Neural cell (in vitro differentiated cells): ENCODE data around the gene FBRSL1. TPM values are rescaled to one million over a fixed set of nuclear protein-coding genes. Genes with fewer than 3 reads are reported as not detected.

Experiments
- H2AFZ ChIP-seq: fragments of 200-600, 300-800 bp; sonication (generic), shearing (Covaris generic); 2 replicates; pipeline ENCODE4 v1.6.0; 2014; ENCODE audit warnings: low read depth, mild to moderate bottlenecking, antibody characterized with exemption, low read length, moderate library complexity
- H3F3A ChIP-seq: fragments of 200-600 bp; shearing (Covaris generic); 2 replicates; pipeline ENCODE4 v1.6.1; 2016; ENCODE audit warnings: mild to moderate bottlenecking, moderate library complexity, mixed read lengths, antibody characterized with exemption, low read length; ENCODE audit not compliant: insufficient read depth, poor library complexity, severe bottlenecking
- H3K27ac ChIP-seq: fragments of 200-600, 300-800 bp; sonication (generic), shearing (Covaris generic); 2 replicates; pipeline ENCODE4 v1.5.1; 2014; ENCODE audit warnings: mild to moderate bottlenecking, low read length, moderate library complexity
- H3K27me3 ChIP-seq: fragments of 300-800, 200-600 bp; sonication (generic), shearing (Covaris generic); 2 replicates; pipeline ENCODE4 v1.6.0; 2014; ENCODE audit warnings: mild to moderate bottlenecking, low read depth, low read length, moderate library complexity; ENCODE audit not compliant: insufficient read depth
- H3K36me3 ChIP-seq: fragments of 300-800, 200-600 bp; sonication (generic), shearing (Covaris generic); 2 replicates; pipeline ENCODE4 v1.5.1; 2014; ENCODE audit warnings: mild to moderate bottlenecking, antibody characterized with exemption, low read length, moderate library complexity; ENCODE audit not compliant: insufficient read depth
- H3K4me2 ChIP-seq: fragments of 300-800, 200-600 bp; sonication (generic), shearing (Covaris generic); 2 replicates; pipeline ENCODE4 v1.6.0; 2014; ENCODE audit warnings: mild to moderate bottlenecking, low read length
- H3K4me3 ChIP-seq: fragments of 300-800, 200-600 bp; sonication (generic), shearing (Covaris generic); 2 replicates; pipeline ENCODE4 v1.5.1; 2014; ENCODE audit warnings: mild to moderate bottlenecking, low read length, moderate library complexity
- H3K79me2 ChIP-seq: fragments of 200-600 bp; shearing (Covaris generic); replicated peaks from 2 replicates; pipeline ENCODE4 v1.6.0; 2014; ENCODE audit warnings: mild to moderate bottlenecking, low read length, moderate library complexity; ENCODE audit not compliant: insufficient read depth
- H3K9ac ChIP-seq: fragments of 300-800, 200-600 bp; sonication (generic), shearing (Covaris generic); 2 replicates; pipeline ENCODE4 v1.6.1; 2016; ENCODE audit warnings: mild to moderate bottlenecking, low read length, mixed read lengths
- H3K9me2 ChIP-seq: fragments of 200-600 bp; shearing (Covaris generic); 2 replicates; pipeline ENCODE4 v1.6.1; 2016; ENCODE audit warnings: mild to moderate bottlenecking, low read length, mixed read lengths; ENCODE audit not compliant: insufficient read depth
- H3K9me3 ChIP-seq: fragments of 200-600, 300-800 bp; sonication (generic), shearing (Covaris generic); 2 replicates; pipeline ENCODE4 v1.6.1; 2016; ENCODE audit warnings: mild to moderate bottlenecking, mixed run types, low read length, moderate library complexity, mixed read lengths
- H4K20me1 ChIP-seq: fragments of 200-600 bp; shearing (Covaris generic); 2 replicates; pipeline ENCODE4 v1.6.1; 2016; ENCODE audit warnings: mild to moderate bottlenecking, mixed run types; ENCODE audit not compliant: insufficient read depth
- CTCF ChIP-seq: fragments of 450-650 bp; IDR thresholded peaks from 2 replicates; pipeline ENCODE4 v1.5.1; 2014; ENCODE audit warnings: antibody characterized with exemption, mild to moderate bottlenecking, moderate library complexity; ENCODE audit not compliant: poor library complexity, severe bottlenecking
- EP300 ChIP-seq: fragments of 450-650 bp; conservative IDR thresholded peaks from 2 replicates; pipeline ENCODE4 v1.6.1; 2014; ENCODE audit warnings: antibody characterized with exemption, mild to moderate bottlenecking, moderate library complexity; ENCODE audit not compliant: poor library complexity, severe bottlenecking
- EZH2 ChIP-seq: fragments of 200-600, 300-800 bp; shearing (Covaris generic), sonication (generic); IDR thresholded peaks from 2 replicates; pipeline ENCODE4 v1.6.1; 2014; ENCODE audit warnings: antibody characterized with exemption, low read length, borderline replicate concordance, mild to moderate bottlenecking; ENCODE audit not compliant: insufficient read depth, poor library complexity, severe bottlenecking
- MXI1 ChIP-seq: fragments of 450-650 bp; conservative IDR thresholded peaks from 2 replicates; pipeline ENCODE4 v1.6.1; 2014; ENCODE audit warnings: antibody characterized with exemption, mild to moderate bottlenecking; ENCODE audit not compliant: poor library complexity, severe bottlenecking
- POLR2AphosphoS5 ChIP-seq: IDR thresholded peaks from 2 replicates; pipeline ENCODE4 v1.6.1; 2012
- RAD21 ChIP-seq: fragments of 450-650 bp; conservative IDR thresholded peaks from 2 replicates; pipeline ENCODE4 v1.6.1; 2014; ENCODE audit warnings: antibody characterized with exemption, mild to moderate bottlenecking, moderate library complexity
- REST ChIP-seq: IDR thresholded peaks from 2 replicates; pipeline ENCODE4 v1.6.1; 2012; ENCODE audit warnings: borderline replicate concordance
- SMC3 ChIP-seq: fragments of 450-650 bp; conservative IDR thresholded peaks from 2 replicates; pipeline ENCODE4 v1.6.1; 2014; ENCODE audit warnings: antibody characterized with exemption, mild to moderate bottlenecking, moderate library complexity; ENCODE audit not compliant: poor library complexity
- TAF1 ChIP-seq: IDR thresholded peaks from 2 replicates; pipeline ENCODE4 v1.6.1; 2012; ENCODE audit warnings: low read depth
- polyA plus RNA-seq: library from polyadenylated mRNA; depleted of rRNA; stranded (reverse); fragments of >200 nt; gene quantifications from 2 replicates; pipeline ENCODE4 v1.2.3, GENCODE V29; 2014

Gene FBRSL1
- polyA plus RNA-seq, 1 donor from 2014 or later: 11.9 TPM

- H3F3A ChIP-seq: no peaks in the 10 kb centered on the region
- no peak for TF ChIP-seq REST
- no peak for TF ChIP-seq POLR2AphosphoS5
- no peak for TF ChIP-seq EZH2
- no peak for TF ChIP-seq TAF1
- TF ChIP-seq RAD21: no peak
- TF ChIP-seq SMC3: no peak
- TF ChIP-seq MXI1: no peak
- no peak for TF ChIP-seq EP300
- TF ChIP-seq CTCF: no peak
- no peak overlapping the region for H2AFZ ChIP-seq
- no peaks in the 10 kb centered on the region for H3K9me2 ChIP-seq
- no peaks in the 10 kb centered on the region for H3K27me3 ChIP-seq
- H3K4me2 ChIP-seq: no peak overlapping the region
- no peaks in the 10 kb centered on the region for H3K36me3 ChIP-seq
- H3K27ac ChIP-seq: no peak overlapping the region
- no peak overlapping the region for H3K9ac ChIP-seq
- H3K79me2 ChIP-seq: peaks cover 75% of the 10 kb centered on the region
- peaks cover 25% of the 10 kb centered on the region for H4K20me1 ChIP-seq
- H3K9me3 ChIP-seq: no peaks in the 10 kb centered on the region
- H3K4me3 ChIP-seq: no peak overlapping the region
These were observed 6.8 kb downstream of the FBRSL1 start for GRCh38 chr12:132496710-132497109.

- no peak overlapping the region for H3K27ac ChIP-seq
- H4K20me1 ChIP-seq: peaks cover 17% of the 10 kb centered on the region
- no peak overlapping the region for H2AFZ ChIP-seq
- H3K9me3 ChIP-seq: no peaks in the 10 kb centered on the region
- no peaks in the 10 kb centered on the region for H3K27me3 ChIP-seq
- H3K9me2 ChIP-seq: no peaks in the 10 kb centered on the region
- peaks cover 65% of the 10 kb centered on the region for H3K79me2 ChIP-seq
- no peak overlapping the region for H3K4me3 ChIP-seq
- no peaks in the 10 kb centered on the region for H3K36me3 ChIP-seq
- no peaks in the 10 kb centered on the region for H3F3A ChIP-seq
- H3K4me2 ChIP-seq: no peak overlapping the region
- no peak overlapping the region for H3K9ac ChIP-seq
- TF ChIP-seq CTCF: no peak
- no peak for TF ChIP-seq MXI1
- TF ChIP-seq TAF1: no peak
- TF ChIP-seq POLR2AphosphoS5: no peak
- TF ChIP-seq EP300: no peak
- TF ChIP-seq SMC3: no peak
- no peak for TF ChIP-seq EZH2
- TF ChIP-seq RAD21: no peak
- TF ChIP-seq REST: no peak
These were observed 7.8 kb downstream of the FBRSL1 start for GRCh38 chr12:132497514-132498405.
